Stimulated activated naive CD8-positive, alpha-beta T cell treated with anti-CD3 and anti-CD28 coated beads, Interleukin-15, amount 100 ng/mL, for 72 hours (primary cell): Measurements from ENCODE around the gene ZBTB46.
"Not testable (repeated sequence)": the region's sequence is repeated elsewhere in the genome, so short reads cannot be mapped to it uniquely, and the experiment has no call there.

Experiments used
- ATAC-seq: fragments of 150-1000 bp; cut with Tn5 transposase; 2 replicates; pipeline ENCODE4 v1.10.0; 2021; ENCODE audit warnings: mild to moderate bottlenecking, moderate library complexity
- DNase-seq, 2 donors: peaks; one replicate each; pipeline ENCODE4 v3.0.0; 2021 to 2022
- H3K27ac Mint-ChIP-seq, 2 donors: one replicate each; pipeline ENCODE4 v1.8.0; 2022; ENCODE audit warnings: mild to moderate bottlenecking in 2 of 2, mixed read lengths in 2 of 2, moderate library complexity in 2 of 2
- H3K27me3 Mint-ChIP-seq: one replicate; pipeline ENCODE4 v1.8.0; 2022; ENCODE audit warnings: mixed read lengths
- H3K4me1 Mint-ChIP-seq: one replicate; pipeline ENCODE4 v1.8.0; 2022; ENCODE audit warnings: mild to moderate bottlenecking, mixed read lengths
- H3K4me3 Mint-ChIP-seq, 2 donors: one replicate each; pipeline ENCODE4 v1.8.0; 2022; ENCODE audit warnings: mild to moderate bottlenecking in 2 of 2, mixed read lengths in 2 of 2, moderate library complexity in 1 of 2
- H3K9me3 Mint-ChIP-seq, 2 donors: one replicate each; pipeline ENCODE4 v1.8.0; 2022; ENCODE audit warnings: mixed read lengths in 2 of 2

The ZBTB46 gene

DNA sequence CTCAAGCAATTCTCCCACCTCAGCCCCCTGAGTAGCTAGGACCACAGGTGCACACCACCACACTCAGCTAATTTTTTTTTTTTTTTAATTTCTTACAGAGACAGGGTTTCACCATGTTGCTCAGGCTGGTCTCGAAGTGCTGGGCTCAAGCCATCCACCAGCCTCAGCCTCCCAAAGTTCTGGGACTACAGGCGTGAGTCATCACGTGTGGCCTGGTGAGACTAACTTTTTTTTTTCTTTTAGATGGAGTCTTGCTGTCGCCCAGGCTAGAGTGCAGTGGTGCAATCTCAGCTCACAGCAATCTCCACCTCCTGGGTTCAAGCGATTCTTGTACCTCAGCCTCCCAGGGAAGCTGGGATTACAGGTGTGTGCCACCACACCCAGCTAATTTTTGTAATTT lies 31.9 kb downstream of the ZBTB46 start:
- not testable (repeated sequence) for H3K9me3 Mint-ChIP-seq, ATAC-seq, H3K27ac Mint-ChIP-seq, DNase-seq, H3K4me3 Mint-ChIP-seq
- Mint-ChIP-seq H3K27me3 (peaks cover 44% of the 10 kb centered on the region), H3K4me1 (peaks cover 20% of the 10 kb centered on the region)

DNA sequence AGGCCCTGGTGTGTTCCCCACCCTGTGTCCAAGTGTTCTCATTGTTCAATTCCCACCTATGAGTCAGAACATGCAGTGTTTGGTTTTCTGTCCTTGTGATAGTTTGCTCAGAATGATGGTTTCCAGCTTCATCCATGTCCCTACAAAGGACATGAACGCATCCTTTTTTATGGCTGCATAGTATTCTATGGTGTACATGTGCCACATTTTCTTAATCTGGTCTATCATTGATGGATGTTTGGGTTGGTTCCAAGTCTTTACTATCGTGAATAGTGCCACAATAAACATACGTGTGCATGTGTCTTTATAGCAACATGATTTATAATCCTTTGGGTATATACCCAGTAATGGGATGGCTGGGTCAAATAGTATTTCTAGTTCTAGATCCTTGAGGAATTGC lies 33.9 kb downstream of the ZBTB46 start:
- not testable (repeated sequence) for H3K4me3 Mint-ChIP-seq, H3K9me3 Mint-ChIP-seq, DNase-seq, H3K27ac Mint-ChIP-seq, ATAC-seq
- peaks cover 11% of the 10 kb centered on the region for H3K4me1 Mint-ChIP-seq
- H3K27me3 Mint-ChIP-seq: peaks cover 38% of the 10 kb centered on the region

DNA sequence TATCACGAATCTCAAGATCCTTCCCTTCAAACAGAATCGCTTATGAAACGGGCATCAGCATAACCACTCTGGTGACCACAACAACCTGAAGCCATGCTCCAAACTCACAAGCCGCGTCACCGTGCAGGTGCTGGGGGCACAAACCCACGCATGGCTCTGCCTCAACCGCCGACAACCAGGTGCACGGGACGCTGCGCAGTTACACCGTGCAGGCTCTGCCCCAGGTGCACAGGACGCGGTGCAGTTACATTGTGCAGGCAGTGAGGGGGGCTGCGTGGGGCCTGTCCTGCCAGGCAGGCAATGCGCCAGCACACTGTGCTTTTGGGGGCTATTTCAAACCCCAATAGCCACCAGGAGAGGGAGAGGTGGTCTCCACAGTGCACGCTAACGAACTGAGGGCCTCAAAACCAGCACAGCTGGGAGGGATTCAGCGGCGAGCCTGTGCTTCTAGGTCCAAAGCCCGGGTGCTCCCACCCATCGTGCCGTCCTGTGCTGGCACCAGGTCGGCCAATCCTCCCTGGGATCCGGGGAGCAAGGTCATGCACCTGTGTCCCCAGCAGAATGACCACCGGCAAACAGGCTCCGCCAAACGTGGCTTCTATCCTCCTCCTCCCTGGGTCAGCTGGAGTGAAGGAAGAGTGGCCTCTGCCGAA lies 35.8 kb downstream of the ZBTB46 start:
- H3K9me3 Mint-ChIP-seq: no peaks in the 10 kb centered on the region
- ATAC-seq (no peak), DNase-seq (no peak)
- H3K4me3 Mint-ChIP-seq: peak overlapping the region in 1 of 2 donors; percentile 27
- peaks cover 11% of the 10 kb centered on the region for H3K4me1 Mint-ChIP-seq
- no peak overlapping the region for H3K27ac Mint-ChIP-seq
- H3K27me3 Mint-ChIP-seq: peaks cover 38% of the 10 kb centered on the region

DNA sequence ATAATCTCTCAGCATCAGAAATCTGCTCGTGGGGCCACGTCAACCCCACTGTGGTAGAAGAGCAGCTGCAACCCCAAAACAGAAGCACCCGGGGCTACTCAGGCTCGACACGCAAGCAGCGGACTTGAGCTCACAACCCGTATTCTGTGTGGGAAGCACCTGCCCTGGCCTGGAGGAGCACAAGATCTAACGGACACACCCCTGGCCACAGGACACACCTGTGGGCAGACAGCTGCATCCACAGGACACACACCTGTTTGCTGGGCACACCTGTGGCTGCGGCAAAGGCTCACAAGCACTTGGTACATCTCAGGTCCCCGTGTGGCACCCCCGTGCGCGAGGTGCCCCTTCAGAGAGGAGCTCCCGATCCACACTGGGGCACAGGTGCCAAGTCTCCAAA lies 36.5 kb downstream of the ZBTB46 start:
- no peak overlapping the region for H3K27ac Mint-ChIP-seq
- H3K27me3 Mint-ChIP-seq: peaks cover 38% of the 10 kb centered on the region
- H3K9me3 Mint-ChIP-seq: no peaks in the 10 kb centered on the region
- H3K4me3 Mint-ChIP-seq: no peak overlapping the region
- peaks cover 11% of the 10 kb centered on the region for H3K4me1 Mint-ChIP-seq
- no peak for ATAC-seq
- DNase-seq: no peak

GRCh38 chr20:63792866-63793265 lies 38.2 kb downstream of the ZBTB46 start:
- Mint-ChIP-seq H3K9me3 (no peaks in the 10 kb centered on the region), H3K4me3 (no peak overlapping the region), H3K27me3 (peaks cover 38% of the 10 kb centered on the region), H3K27ac (no peak overlapping the region), H3K4me1 (peaks cover 11% of the 10 kb centered on the region)
- no peak for ATAC-seq
- DNase-seq: no peak

DNA sequence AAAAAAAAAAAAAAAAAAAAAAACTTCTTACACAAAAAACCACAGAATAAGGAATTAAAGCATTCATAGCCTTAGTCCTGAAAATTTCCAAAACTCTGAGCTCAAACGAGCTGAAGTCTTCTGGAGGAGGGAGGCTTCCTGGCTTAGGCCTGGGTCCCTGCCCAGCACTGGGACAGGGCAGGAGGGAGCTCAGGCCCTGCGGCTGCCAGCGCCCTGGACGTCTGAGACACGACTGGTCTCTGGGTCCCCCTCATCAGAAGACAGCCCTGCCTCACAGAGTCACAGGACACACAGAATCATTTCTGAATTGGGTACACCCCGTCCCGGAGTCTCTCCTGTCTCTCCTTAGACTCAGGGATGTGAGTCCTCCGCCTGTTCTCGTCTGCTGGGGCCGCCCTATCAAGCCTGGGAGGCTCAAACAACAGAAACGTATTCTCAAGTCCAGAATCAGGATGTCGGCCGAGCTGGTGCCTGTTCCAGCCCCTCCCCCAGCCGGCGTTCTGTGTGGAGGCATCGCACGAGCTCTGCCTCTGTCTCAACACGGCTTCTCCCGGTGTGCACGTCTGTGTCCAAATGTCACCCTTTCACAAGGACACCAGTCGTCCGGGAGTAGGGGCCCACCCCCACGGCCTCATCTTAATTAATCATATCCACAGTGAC lies 39.4 kb downstream of the ZBTB46 start:
- Mint-ChIP-seq H3K27ac (no peak overlapping the region), H3K9me3 (no peaks in the 10 kb centered on the region), H3K27me3 (peaks cover 38% of the 10 kb centered on the region), H3K4me3 (no peak overlapping the region), H3K4me1 (peaks cover 11% of the 10 kb centered on the region)
- ATAC-seq (no peak), DNase-seq (no peak)

DNA sequence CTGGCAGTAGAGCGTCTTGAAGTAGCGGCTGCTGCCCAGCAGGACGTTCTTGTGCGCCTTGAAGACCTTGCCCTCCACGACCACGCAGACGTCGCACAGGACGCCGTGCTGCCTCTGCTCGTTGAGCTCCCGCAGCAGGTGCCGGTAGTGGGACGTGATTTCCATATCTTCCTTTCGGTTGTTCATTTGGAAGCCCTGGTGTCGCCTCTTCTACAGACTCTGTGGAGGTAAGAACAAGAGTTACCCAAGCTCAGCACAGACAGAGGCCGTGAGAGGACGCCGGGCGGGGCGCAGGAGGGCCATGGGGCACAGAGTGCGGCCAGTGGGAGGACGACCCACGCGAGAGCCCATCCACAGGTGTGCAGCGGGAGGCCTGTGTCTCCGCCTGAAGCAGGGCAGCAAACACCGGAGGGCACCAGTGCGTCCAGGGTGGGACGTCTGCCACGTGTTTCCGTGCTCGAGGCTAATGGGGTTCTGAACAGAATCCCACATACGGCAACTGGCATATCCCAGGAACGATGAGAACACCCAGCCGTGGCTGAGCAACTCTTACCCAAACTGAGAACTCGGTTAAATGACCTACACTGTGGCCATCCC lies 40.4 kb downstream of the ZBTB46 start:
- no peak overlapping the region for H3K27ac Mint-ChIP-seq
- ATAC-seq (no peak), DNase-seq (no peak)
- H3K4me1 Mint-ChIP-seq: peaks cover 15% of the 10 kb centered on the region
- H3K27me3 Mint-ChIP-seq: peaks cover 33% of the 10 kb centered on the region
- no peaks in the 10 kb centered on the region for H3K9me3 Mint-ChIP-seq
- no peak overlapping the region for H3K4me3 Mint-ChIP-seq

GRCh38 chr20:63789836-63790571 lies 41.1 kb downstream of the ZBTB46 start:
- no peak for DNase-seq
- Mint-ChIP-seq H3K4me1 (peaks cover 10% of the 10 kb centered on the region), H3K27me3 (peaks cover 26% of the 10 kb centered on the region), H3K27ac (no peak overlapping the region), H3K4me3 (no peak overlapping the region), H3K9me3 (no peaks in the 10 kb centered on the region)
- ATAC-seq: no peak

GRCh38 chr20:63787749-63788148 lies 43.3 kb downstream of the ZBTB46 start:
- H3K27ac Mint-ChIP-seq: no peak overlapping the region

DNA sequence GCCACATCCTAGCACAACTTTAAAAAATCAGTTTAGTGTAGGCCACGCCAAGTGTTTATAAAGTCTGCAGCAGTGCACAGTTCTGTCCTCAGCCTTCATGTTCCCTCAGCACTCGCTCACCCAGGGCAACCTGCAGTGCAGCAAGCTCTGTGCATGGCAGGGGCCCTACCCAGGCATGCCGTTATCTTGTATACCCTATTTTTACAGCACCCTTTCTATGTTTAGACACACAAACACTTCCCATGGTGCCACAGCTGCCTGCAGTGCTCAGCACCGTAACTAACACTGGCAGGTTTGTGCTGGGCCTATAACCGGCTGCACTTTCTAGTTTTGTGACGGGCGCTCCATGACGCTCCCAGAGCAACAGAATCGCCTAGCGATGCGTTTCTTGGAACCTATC lies 43.8 kb downstream of the ZBTB46 start:
- H3K27ac Mint-ChIP-seq: no peak overlapping the region
- H3K4me1 Mint-ChIP-seq: peaks cover 13% of the 10 kb centered on the region
- H3K9me3 Mint-ChIP-seq: no peaks in the 10 kb centered on the region
- no peak overlapping the region for H3K4me3 Mint-ChIP-seq
- ATAC-seq: no peak
- peaks cover 7% of the 10 kb centered on the region for H3K27me3 Mint-ChIP-seq
- no peak for DNase-seq

More at GRCh38 chr20:63787749-63788148, 43.3 kb downstream of the ZBTB46 start:
- Mint-ChIP-seq H3K4me3 (no peak overlapping the region), H3K9me3 (no peaks in the 10 kb centered on the region), H3K27me3 (peaks cover 7% of the 10 kb centered on the region), H3K4me1 (peaks cover 9% of the 10 kb centered on the region)
- DNase-seq: no peak
- no peak for ATAC-seq

GRCh38 chr20:63785691-63786131 lies 45.4 kb downstream of the ZBTB46 start:
- Mint-ChIP-seq H3K9me3 (no peaks in the 10 kb centered on the region), H3K27ac (no peak overlapping the region), H3K4me1 (peaks cover 27% of the 10 kb centered on the region), H3K4me3 (no peak overlapping the region), H3K27me3 (no peaks in the 10 kb centered on the region)
- ATAC-seq: no peak
- DNase-seq: no peak

DNA sequence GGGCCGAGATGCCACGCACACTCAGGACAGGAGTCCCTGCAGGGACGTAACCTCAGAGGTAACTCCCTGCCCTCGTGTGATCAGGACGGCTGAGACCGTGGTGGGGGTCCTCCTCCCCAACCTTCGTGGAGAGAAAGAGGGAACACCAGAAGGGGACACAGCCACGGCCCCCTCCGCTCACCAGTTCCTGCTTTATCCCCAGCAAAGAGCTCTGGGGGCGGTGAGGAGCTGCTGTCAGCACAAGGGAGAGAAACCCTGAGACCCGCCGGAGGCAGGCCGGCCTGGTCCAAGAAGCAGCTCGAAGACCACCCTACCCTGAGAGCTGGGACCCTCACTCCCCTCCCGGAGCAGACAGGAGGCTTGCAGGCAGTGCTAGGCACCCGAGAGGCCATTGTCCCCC lies 47.1 kb downstream of the ZBTB46 start:
- DNase-seq: no peak
- no peaks in the 10 kb centered on the region for H3K27me3 Mint-ChIP-seq
- H3K4me1 Mint-ChIP-seq: peaks cover 27% of the 10 kb centered on the region
- H3K9me3 Mint-ChIP-seq: no peaks in the 10 kb centered on the region
- H3K27ac Mint-ChIP-seq: no peak overlapping the region
- no peak for ATAC-seq
- no peak overlapping the region for H3K4me3 Mint-ChIP-seq

GRCh38 chr20:63782521-63782971 lies 48.5 kb downstream of the ZBTB46 start:
- H3K27ac Mint-ChIP-seq: no peak overlapping the region
- DNase-seq (no peak), ATAC-seq (no peak)
- H3K9me3 Mint-ChIP-seq: no peaks in the 10 kb centered on the region
- H3K4me3 Mint-ChIP-seq: peak overlapping the region in 1 of 2 donors; percentile 5
- H3K4me1 Mint-ChIP-seq: peaks cover 27% of the 10 kb centered on the region
- no peaks in the 10 kb centered on the region for H3K27me3 Mint-ChIP-seq

- DNase-seq (peak; percentile 50 to 67), ATAC-seq (peak; percentile 95)
- H3K4me3 Mint-ChIP-seq: peak overlapping the region in 1 of 2 donors; percentile 63
- H3K27me3 Mint-ChIP-seq: no peaks in the 10 kb centered on the region
- no peaks in the 10 kb centered on the region for H3K9me3 Mint-ChIP-seq
- peaks cover 27% of the 10 kb centered on the region for H3K4me1 Mint-ChIP-seq
- no peak overlapping the region for H3K27ac Mint-ChIP-seq
Measured at GRCh38 chr20:63782051-63782471, 49.0 kb downstream of the ZBTB46 start.

- peak overlapping the region in 1 of 2 donors; percentile 33 for H3K4me3 Mint-ChIP-seq
- no peaks in the 10 kb centered on the region for H3K27me3 Mint-ChIP-seq
- no peak overlapping the region for H3K27ac Mint-ChIP-seq
- DNase-seq (no peak), ATAC-seq (no peak)
- peaks cover 24% of the 10 kb centered on the region for H3K4me1 Mint-ChIP-seq
- H3K9me3 Mint-ChIP-seq: no peaks in the 10 kb centered on the region
Measured at GRCh38 chr20:63781181-63781580, 49.9 kb downstream of the ZBTB46 start.
